Astrocyte of the spinal cord (primary cell): ENCODE measurements around the gene SKIDA1.
"Not testable (repeated sequence)": the region's sequence is repeated elsewhere in the genome, so short reads cannot be mapped to it uniquely, and the experiment has no call there.

Experiments
- DNase-seq: peaks from one replicate; pipeline ENCODE4 v3.0.0; 2011; ENCODE audit warnings: low read depth, low spot score
- H3K4me3 ChIP-seq: 2 replicates; pipeline ENCODE4 v1.5.1; 2011; ENCODE audit warnings: low read depth, mild to moderate bottlenecking, low read length, moderate library complexity
- CTCF ChIP-seq: IDR thresholded peaks from 2 replicates; pipeline ENCODE4 v1.5.1; 2012; ENCODE audit warnings: low read depth, mild to moderate bottlenecking, low read length, inconsistent platforms
- in situ Hi-C: cut with HindIII; loops from 2 replicates; pipeline ENCODE4 v1.10.0; 2017; ENCODE audit warnings: low sequenced_read_pairs

The SKIDA1 gene

GRCh38 chr10:21547246-21547645, 21.8 kb upstream of the SKIDA1 start:
- no peak overlapping the region for H3K4me3 ChIP-seq

GRCh38 chr10:21540701-21541100, 15.2 kb upstream of the SKIDA1 start:
- DNase-seq, in situ Hi-C loops, H3K4me3 ChIP-seq: not testable (repeated sequence)

More at GRCh38 chr10:21547246-21547645, 21.8 kb upstream of the SKIDA1 start:
- no peak for DNase-seq
- TF ChIP-seq CTCF = no peak
- in situ Hi-C loops = no loop called here

- H3K4me3 ChIP-seq = no peak overlapping the region
- in situ Hi-C loops = no loop called here
- TF ChIP-seq CTCF = no peak
These were observed 11.4 kb upstream of the SKIDA1 start for GRCh38 chr10:21536874-21537273.

GRCh38 chr10:21535976-21536375, 10.5 kb upstream of the SKIDA1 start:
- H3K4me3 ChIP-seq, DNase-seq, in situ Hi-C loops: not testable (repeated sequence)

More at GRCh38 chr10:21536874-21537273, 11.4 kb upstream of the SKIDA1 start:
- no peak for DNase-seq

- H3K4me3 ChIP-seq = peak overlapping the region; percentile 78
- in situ Hi-C loops = no loop called here
- DNase-seq = peak; percentile 39
- TF ChIP-seq CTCF = no peak
These were observed 10.0 kb upstream of the SKIDA1 start for GRCh38 chr10:21535494-21535965.

GRCh38 chr10:21534604-21535493, 9.4 kb upstream of the SKIDA1 start:
- peak overlapping the region; percentile 78 for H3K4me3 ChIP-seq
- in situ Hi-C loops = no loop called here
- no peak for TF ChIP-seq CTCF
- DNase-seq = peak; percentile 54

GRCh38 chr10:21534280-21534586, 8.8 kb upstream of the SKIDA1 start:
- H3K4me3 ChIP-seq = peak overlapping the region; percentile 78
- TF ChIP-seq CTCF = no peak
- no peak for DNase-seq
- in situ Hi-C loops = no loop called here
